NOMO-1 treated with DMSO at 0.1 percent for 48 hours (cell line): ENCODE data around the gene CDKAL1.
A peak's percentile ranks its signal among the peaks of the same experiment; 100 is the strongest.
"Not testable (repeated sequence)": the region's sequence is repeated elsewhere in the genome, so short reads cannot be mapped to it uniquely, and the experiment has no call there.

ENCODE experiments used
- DNase-seq: peaks from one replicate; lab custom pipeline; 2025; ENCODE audit not compliant: unreplicated experiment; lab: John Stamatoyannopoulos, UW

Gene CDKAL1

GRCh38 chr6:21188505-21189223 is 654.4 kb downstream of the CDKAL1 start:
- DNase-seq = no peak

DNA sequence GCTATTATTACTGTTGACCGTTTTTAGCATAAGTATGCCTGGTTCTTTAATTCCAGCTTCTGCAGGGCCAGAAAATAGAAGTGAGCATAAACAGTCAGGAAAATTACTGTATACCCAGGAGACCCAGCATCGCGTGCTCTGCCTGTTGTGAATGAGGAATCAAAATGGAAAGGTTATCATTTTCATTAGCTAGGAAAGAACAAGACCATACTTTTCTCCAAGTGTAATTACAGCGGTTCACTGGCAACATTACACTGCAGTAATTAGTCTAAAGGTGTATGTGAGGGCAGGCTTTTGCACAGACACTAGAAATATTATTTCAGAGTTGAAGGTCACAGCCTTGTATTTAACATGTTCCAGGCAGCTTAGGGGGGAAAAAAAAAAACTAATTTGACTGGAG is 655.5 kb downstream of the CDKAL1 start:
- no peak for DNase-seq

- no peak for DNase-seq
Observed at GRCh38 chr6:21190701-21191100, 656.4 kb downstream of the CDKAL1 start.

- peak; percentile 13 for DNase-seq
Observed at GRCh38 chr6:21193790-21194475, 659.7 kb downstream of the CDKAL1 start.

- not testable (repeated sequence) for DNase-seq
Observed at GRCh38 chr6:21195301-21195700, 661.0 kb downstream of the CDKAL1 start.

DNA sequence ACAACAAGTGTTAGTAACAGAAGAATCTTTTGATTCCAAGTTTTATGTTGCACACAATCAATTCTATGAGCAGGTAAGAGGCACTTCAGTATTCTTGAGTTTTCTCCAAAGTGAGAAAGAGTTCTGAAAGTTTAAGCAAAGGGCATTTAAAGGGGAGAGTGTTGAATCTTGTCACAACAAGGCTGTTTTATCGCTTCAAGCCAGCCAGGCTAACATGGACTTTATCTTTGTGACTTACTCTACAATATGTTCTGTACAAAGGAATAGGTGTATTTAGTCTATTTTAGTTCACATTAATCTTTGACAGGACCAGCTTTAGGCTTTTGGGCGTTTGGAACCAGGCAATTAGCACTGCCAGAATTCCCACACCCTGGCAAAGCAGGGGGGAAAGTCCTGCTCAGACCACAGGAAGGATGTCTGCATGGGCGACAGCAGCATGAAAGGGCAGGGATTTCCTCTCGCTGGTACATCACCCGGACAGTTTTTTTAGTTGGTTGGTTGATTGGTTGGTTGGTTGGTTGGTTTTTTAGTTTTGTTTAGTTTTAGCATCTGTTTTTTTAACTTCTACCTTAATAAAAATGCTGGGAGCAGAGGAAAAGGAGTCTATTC is 663.9 kb downstream of the CDKAL1 start:
- no peak for DNase-seq

- no peak for DNase-seq
Observed at GRCh38 chr6:21199262-21199661, 665.0 kb downstream of the CDKAL1 start.

- no peak for DNase-seq
Observed at GRCh38 chr6:21200134-21200870, 666.0 kb downstream of the CDKAL1 start.

- no peak for DNase-seq
Observed at GRCh38 chr6:21201187-21201586, 666.9 kb downstream of the CDKAL1 start.

- no peak for DNase-seq
Observed at GRCh38 chr6:21201637-21202350, 667.5 kb downstream of the CDKAL1 start.

- no peak for DNase-seq
Observed at GRCh38 chr6:21202521-21202920, 668.3 kb downstream of the CDKAL1 start.

GRCh38 chr6:21204951-21205350 is 670.7 kb downstream of the CDKAL1 start:
- no peak for DNase-seq

DNA sequence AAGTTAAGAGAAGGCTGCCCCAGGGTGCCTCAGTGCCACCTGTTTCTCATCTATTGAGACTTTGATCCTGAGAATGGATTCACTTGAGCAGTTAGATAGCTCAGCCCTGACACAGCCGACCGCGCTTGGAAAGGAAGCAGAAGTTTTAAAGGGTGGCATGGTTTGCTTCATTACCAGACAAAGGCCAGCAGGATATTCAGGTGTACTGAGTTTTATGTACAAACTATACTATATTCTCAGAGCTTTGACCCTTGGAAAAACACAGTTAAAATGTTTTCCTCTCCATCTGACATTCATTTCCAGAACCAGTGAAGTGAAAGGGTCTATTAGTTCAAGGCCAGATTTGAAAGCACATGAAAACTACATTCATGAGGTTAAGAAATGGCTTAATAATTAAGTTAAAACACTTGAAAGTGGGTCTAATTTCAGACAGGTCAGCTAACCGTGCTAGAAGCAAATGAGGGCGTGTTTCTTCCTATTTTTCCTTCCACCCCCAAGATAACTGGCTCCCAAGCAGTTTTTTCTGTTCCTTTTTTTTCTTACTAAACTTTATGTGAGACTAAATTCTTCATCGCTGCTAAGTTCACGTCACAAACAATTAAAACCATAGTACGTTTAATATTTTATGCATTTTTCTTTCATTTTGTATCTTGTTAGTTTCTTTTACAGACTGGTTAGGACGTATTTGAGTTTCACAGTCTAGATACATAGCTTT is 674.0 kb downstream of the CDKAL1 start:
- DNase-seq = peak; percentile 25

GRCh38 chr6:21208796-21209186 is 674.5 kb downstream of the CDKAL1 start:
- peak; percentile 44 for DNase-seq

DNA sequence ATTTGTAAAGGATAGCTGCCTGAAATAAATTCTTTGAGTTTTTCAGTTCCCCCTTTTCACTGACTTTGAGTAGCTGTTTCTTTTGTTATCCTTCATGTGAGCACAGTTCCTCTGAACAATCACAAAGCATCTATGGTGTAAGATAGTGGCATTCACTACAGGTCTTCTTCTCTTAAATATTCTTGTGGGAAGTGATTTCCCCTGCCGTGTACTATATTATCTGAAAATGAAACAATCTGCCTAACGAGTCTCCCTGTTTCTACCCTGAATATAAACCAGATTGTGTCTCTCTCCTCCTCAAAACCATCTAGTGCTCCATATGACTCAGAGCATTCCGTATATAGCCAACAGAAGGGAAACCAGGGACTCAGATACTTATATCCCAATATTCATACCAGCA is 679.2 kb downstream of the CDKAL1 start:
- DNase-seq = no peak

DNA sequence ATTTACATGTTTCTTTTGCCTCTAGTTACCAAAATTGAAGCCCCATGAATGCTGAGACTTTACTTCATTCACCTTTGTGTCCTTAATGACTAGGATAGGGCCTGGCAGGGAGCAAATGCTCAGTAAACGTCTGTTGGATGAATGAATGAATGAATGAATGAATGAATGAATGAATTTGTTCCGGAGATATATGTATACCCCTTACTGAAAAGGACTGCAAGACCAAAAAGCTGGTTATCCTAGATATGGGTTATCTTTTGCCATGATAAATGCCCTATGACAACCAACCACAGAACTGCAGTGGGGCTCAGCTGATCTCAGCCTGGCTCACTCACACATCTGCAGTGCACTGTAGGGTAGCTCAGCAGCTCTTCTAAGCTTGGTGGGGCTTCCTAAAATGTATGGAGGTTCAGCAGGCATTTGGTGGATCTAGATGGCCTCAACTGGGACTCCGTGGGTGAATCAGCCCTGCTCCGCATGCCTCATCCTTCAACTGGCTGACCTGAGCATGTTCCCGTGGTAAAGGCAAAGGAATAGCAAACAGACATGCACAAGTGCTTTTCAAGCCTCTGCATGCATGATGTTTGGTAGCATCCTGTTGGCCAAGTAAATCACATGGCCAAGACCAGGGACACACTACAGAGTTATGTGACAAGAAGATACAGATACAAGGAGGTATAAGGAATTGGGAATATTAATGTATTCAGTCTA is 680.6 kb downstream of the CDKAL1 start:
- DNase-seq = no peak

- no peak for DNase-seq
Observed at GRCh38 chr6:21219241-21219640, 685.0 kb downstream of the CDKAL1 start.

GRCh38 chr6:21219856-21220255 is 685.6 kb downstream of the CDKAL1 start:
- no peak for DNase-seq

DNA sequence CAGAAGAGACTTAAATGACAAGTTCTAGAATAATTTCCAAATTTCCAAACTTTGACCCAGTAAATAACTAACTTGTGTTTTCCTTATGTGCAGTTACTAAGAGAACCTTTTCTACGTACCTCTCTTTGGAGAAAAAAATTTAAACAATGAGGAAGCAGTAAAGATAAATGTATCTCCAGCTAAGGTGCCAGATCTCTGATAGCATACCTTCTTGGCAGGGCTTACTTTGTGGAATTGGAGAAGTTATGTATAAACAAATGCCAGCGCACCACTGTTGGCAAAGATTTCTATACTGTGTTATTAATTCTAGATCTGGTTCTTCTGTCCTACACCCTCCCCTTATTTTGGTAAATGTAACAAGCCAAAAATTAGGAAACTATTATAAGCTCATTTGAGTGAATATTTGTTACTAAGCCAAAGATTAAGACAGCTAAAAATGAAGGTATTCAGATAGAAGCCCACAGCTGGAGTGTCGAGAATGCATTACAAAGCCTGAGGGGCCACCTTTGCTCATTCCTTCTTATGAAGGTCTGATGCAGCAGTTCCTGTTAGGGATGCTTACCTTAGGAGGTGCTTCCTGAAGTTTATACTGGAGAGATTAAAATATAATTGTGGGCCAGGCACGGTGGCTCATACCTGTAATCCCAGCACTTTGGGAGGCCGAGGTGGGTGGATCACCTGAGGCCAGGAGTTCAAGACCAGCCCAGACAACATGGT is 686.2 kb downstream of the CDKAL1 start:
- DNase-seq = no peak
